ENCODE data around the gene C10orf105. TPM values are rescaled to one million over a fixed set of nuclear protein-coding genes. Genes with fewer than 3 reads are reported as not detected.

The C10orf105 gene
- 0.48 and 0.73 TPM in 2 replicates for total RNA-seq (2021; fragmentation: NEBNext Ultra II Directional; extraction: Animal tissue kit (Norgen Biotek cat#: 25700))
- polyA plus RNA-seq (2011; rRNA removed): 0.71 and 1.4 TPM in 2 replicates
- polyA plus RNA-seq (2011; cell fraction: cytosol; rRNA removed): 0.93 TPM
- 1.3 TPM for polyA plus RNA-seq (2011; cell fraction: nucleus; rRNA removed)
- 0.64 to 1.1 TPM (median 0.87 TPM) in 4 replicates for polyA plus RNA-seq (2012, experiment 1 of 2)
- polyA plus RNA-seq (2012, experiment 2 of 2): 0.84 TPM
- 0.51 TPM for polyA plus RNA-seq (2013, experiment 1 of 2)
- polyA plus RNA-seq (2013, experiment 2 of 2): 0.61 TPM
- polyA minus RNA-seq (2011; rRNA and poly(A)+ RNA removed): 0.76 and 1.7 TPM in 2 replicates
- polyA minus RNA-seq (2011; cell fraction: cytosol; rRNA and poly(A)+ RNA removed): 0.51 TPM
- polyA minus RNA-seq (2011; cell fraction: nucleus; rRNA and poly(A)+ RNA removed): 1.4 TPM
- long read RNA-seq, experiment 1: 0 reads
- long read RNA-seq, experiment 2: 0 reads

DNA sequence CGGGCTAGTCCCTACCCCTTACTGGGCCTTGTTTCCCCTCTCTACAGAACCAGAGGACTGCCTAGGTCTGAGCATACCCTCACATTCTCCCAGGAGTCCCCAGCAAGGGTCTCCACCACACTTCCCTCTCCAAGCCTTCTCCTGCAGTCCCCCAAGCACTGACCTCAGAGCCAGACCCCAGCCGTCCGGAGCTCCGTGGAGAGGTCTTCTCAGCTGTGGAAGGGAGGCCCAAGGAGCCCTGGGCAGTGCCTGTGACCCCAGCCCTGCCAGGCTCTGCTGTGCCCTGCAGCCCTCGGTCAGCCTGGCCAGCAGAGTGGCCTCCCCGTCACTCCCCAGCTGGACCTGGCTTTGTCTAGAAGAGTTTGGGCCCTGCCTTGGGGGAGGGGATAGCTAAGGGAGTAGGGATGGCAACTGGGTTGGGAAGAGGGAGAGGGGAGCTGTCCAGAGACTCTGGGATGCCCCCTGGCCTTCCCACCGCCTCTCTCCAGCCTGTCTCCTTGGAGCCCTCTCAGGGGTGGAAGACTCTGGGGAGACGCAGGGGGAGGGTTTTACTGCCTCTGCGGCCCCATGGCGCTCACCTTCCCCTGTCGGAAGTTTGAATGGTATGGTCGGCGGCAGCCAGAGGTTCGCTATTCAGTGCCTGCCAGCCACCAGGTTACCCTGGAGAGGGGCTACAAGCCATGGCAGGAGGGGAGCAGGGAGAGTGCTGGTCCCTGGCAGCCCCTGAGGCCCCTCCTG is at the start of gene C10orf105:
Gene C10orf105 (minus strand): TSS at position 315 of the 738 bp plus-strand sequence. CDS start 3,441 bp downstream, outside the sequence.
- POLR2A ChIA-PET (ENCODE audit: partially characterized antibody): interaction anchor here (0.7 to 1.6 kb wide), 4 partner anchors 11 to 94 kb away, joined by 3 to 6 read pairs (median 4); no protein-coding TSS in a partner anchor
- H3K14ac ChIP-seq (ENCODE audit: insufficient read length): no peak within 1 kb of the TSS
- 42% methylated on average over 14 of the region's 14 CpGs; no CpG with 5 or more reads in 1 of the 2 experiments for WGBS, 2 experiments (ENCODE audit: extremely low coverage in 1 of 2, insufficient coverage in 1 of 2, insufficient read length in 1 of 2, insufficient replicate concordance in 2 of 2, low coverage in 1 of 2, low lambda C conversion rate in 2 of 2, missing lambda C conversion rate in 1 of 2)
- no peak for TF ChIP-seq CEBPB (IDR thresholded peaks at IDR 0.05; ENCODE audit: low read depth, low read length)
- TF ChIP-seq SIN3A (conservative IDR thresholded peaks at IDR 0.05 in 1 of 2, IDR thresholded peaks at IDR 0.05 in 1 of 2; ENCODE audit: low read depth in 1 of 2, low read length in 2 of 2): 0 out of 4 replicates have a peak, but pooled peaks of 1 of the 2 experiments have one; percentile 20
- TF ChIP-seq CHD1 (IDR thresholded peaks at IDR 0.05; ENCODE audit: low read depth, low read length): peak; percentile 72
- peak; percentile 79 for TF ChIP-seq CTBP2 (IDR thresholded peaks at IDR 0.05; ENCODE audit: borderline replicate concordance, insufficient read depth, insufficient read length, low read length)
- TF ChIP-seq, protein P1, sequence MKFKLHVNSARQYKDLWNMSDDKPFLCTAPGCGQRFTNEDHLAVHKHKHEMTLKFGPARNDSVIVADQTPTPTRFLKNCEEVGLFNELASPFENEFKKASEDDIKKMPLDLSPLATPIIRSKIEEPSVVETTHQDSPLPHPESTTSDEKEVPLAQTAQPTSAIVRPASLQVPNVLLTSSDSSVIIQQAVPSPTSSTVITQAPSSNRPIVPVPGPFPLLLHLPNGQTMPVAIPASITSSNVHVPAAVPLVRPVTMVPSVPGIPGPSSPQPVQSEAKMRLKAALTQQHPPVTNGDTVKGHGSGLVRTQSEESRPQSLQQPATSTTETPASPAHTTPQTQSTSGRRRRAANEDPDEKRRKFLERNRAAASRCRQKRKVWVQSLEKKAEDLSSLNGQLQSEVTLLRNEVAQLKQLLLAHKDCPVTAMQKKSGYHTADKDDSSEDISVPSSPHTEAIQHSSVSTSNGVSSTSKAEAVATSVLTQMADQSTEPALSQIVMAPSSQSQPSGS (IDR thresholded peaks at IDR 0.05; ENCODE audit: low read length): no peak
- TF ChIP-seq POLR2A (IDR thresholded peaks at IDR 0.05; ENCODE audit: control extremely low read depth in 1 of 2, low read depth in 2 of 2, low read length in 2 of 2): no peak
- no peak for TF ChIP-seq SIX5 (IDR thresholded peaks at IDR 0.05; ENCODE audit: low read depth, low read length)

More for the DNA sequence above, at the start of gene C10orf105:
- H3K18ac ChIP-seq (ENCODE audit: extremely low read depth, low read length): peak within 1 kb of the TSS; percentile 83
- peak within 1 kb of the TSS; percentile 27 for H4K5ac ChIP-seq (ENCODE audit: insufficient read length, low read depth, low read length)
- H2BK15ac ChIP-seq (ENCODE audit: low read length): peak within 1 kb of the TSS; percentile 81; the same call in 1 of the 2 replicates
- H2BK12ac ChIP-seq (ENCODE audit: low read depth, low read length): peak within 1 kb of the TSS; percentile 50; the same call in 1 of the 2 replicates
- 0 out of 2 replicates have a peak within 1 kb of the TSS, but pooled peaks have one; percentile 39 for H4K8ac ChIP-seq (ENCODE audit: extremely low read depth, insufficient read depth, low read length)
- no peaks in the 10 kb centered on the region for H4K20me1 ChIP-seq (replicated peaks in 1 of 2; ENCODE audit: control insufficient read depth in 1 of 2, insufficient read depth in 2 of 2, low read length in 2 of 2)
- H3K27me3 ChIP-seq (replicated peaks in 1 of 4; ENCODE audit: control insufficient read depth in 3 of 4, extremely low read depth in 1 of 4, insufficient read depth in 3 of 4, low read length in 3 of 4): peaks cover 0 to 6% (median 0%) of the 10 kb centered on the region in 4 experiments; a peak in 2 of 7 replicates
- no peaks in the 10 kb centered on the region for H3K9me3 ChIP-seq (ENCODE audit: insufficient read depth in 2 of 2, low read depth in 1 of 2, low read length in 1 of 2)
- no peaks in the 10 kb centered on the region for H3K79me1 ChIP-seq (ENCODE audit: low read depth, low read length)
- no peaks in the 10 kb centered on the region for H3K36me3 ChIP-seq (ENCODE audit: control insufficient read depth in 2 of 4, insufficient read depth in 4 of 4, low read length in 3 of 4)
- 0 out of 2 replicates have a peak within 1 kb of the TSS, but pooled peaks have one; percentile 53 for H2AK5ac ChIP-seq (ENCODE audit: low read depth, low read length)
- peak within 1 kb of the TSS; percentile 28 for H2AFZ ChIP-seq (ENCODE audit: low read length)
- H3K56ac ChIP-seq (replicated peaks; ENCODE audit: insufficient read length, low read depth, low read length): no peak within 1 kb of the TSS
- peak within 1 kb of the TSS; percentile 17 to 27; a peak in 3 of 4 replicates for H3K4me2 ChIP-seq (ENCODE audit: insufficient read depth in 1 of 2, low read depth in 2 of 2, low read length in 2 of 2)
- H2BK120ac ChIP-seq (replicated peaks; ENCODE audit: low read depth, low read length): no peak within 1 kb of the TSS
- peak within 1 kb of the TSS; percentile 2 for H3K4ac ChIP-seq (replicated peaks; ENCODE audit: insufficient read length, low read depth, low read length)
- H2BK5ac ChIP-seq (ENCODE audit: low read depth, low read length): peak within 1 kb of the TSS; percentile 44; the same call in 1 of the 2 replicates
- H3K27ac ChIP-seq (ENCODE audit: low read depth, low read length): no peak within 1 kb of the TSS
- DNase-seq (ENCODE audit: low read depth in 1 of 2, low spot score in 2 of 2): peak in 1 of 2 experiments; percentile 61
- H3K9ac ChIP-seq (replicated peaks in 1 of 4; ENCODE audit: extremely low read depth in 1 of 4, low read depth in 3 of 4, low read length in 3 of 4): no peak within 1 kb of the TSS
- peak within 1 kb of the TSS; percentile 80; the same call in 1 of the 2 replicates for H2BK20ac ChIP-seq (ENCODE audit: low read length)
- 0 out of 8 replicates have a peak within 1 kb of the TSS, but pooled peaks of 1 of the 4 experiments have one; percentile 21 for H3K4me3 ChIP-seq (ENCODE audit: extremely low read depth in 1 of 4, insufficient read depth in 2 of 4, low read depth in 3 of 4, low read length in 4 of 4)
- peak within 1 kb of the TSS; percentile 34 for H4K91ac ChIP-seq (replicated peaks; ENCODE audit: insufficient read length, low read length)
- CTCF ChIA-PET (ENCODE audit: partially characterized antibody): interaction anchor here (0.6 to 7.2 kb wide), 21 partner anchors 8 to 499 kb away, joined by 3 to 65 read pairs (median 4); no protein-coding TSS in a partner anchor
- H3K79me2 ChIP-seq (ENCODE audit: control insufficient read depth in 1 of 2, insufficient read depth in 2 of 2, low read length in 2 of 2): no peaks in the 10 kb centered on the region
- peaks cover 2% of the 10 kb centered on the region; the same call in 1 of the 2 replicates for H3K23me2 ChIP-seq (ENCODE audit: low read depth, low read length)
- H3K23ac ChIP-seq (ENCODE audit: insufficient read length): no peak within 1 kb of the TSS
- peaks cover 0 to 14% (median 5%) of the 10 kb centered on the region in 4 experiments; a peak in 6 of 7 replicates for H3K4me1 ChIP-seq (replicated peaks in 1 of 4; ENCODE audit: control insufficient read depth in 3 of 4, insufficient read depth in 4 of 4, low read length in 3 of 4)
- FAIRE-seq: no peak
